ENCODE data around the gene MAOB. TPM values are rescaled to one million over a fixed set of nuclear protein-coding genes. Genes with fewer than 3 reads are reported as not detected.
"Not testable (repeated sequence)": the region's sequence is repeated elsewhere in the genome, so short reads cannot be mapped to it uniquely, and the experiment has no call there.

Gene MAOB
- total RNA-seq (10 to 100 TPM; 35.0 to 44.7 TPM), polyA plus RNA-seq (10 to 100 TPM; 12.6 to 59.6 TPM)
- long read RNA-seq, donor 1, transcript MAOB-201 (15 exons, 2,566 nt): major isoform, 137 of 166 reads
- long read RNA-seq, donor 1, partial matches to known transcripts: 19 of 166 reads
- long read RNA-seq, donor 1, other reads (novel, unspliced or antisense): 10 of 166 reads
- long read RNA-seq, donor 2, transcript MAOB-201 (15 exons, 2,566 nt): major isoform, 40 of 50 reads
- long read RNA-seq, donor 2, partial matches to known transcripts: 6 of 50 reads
- long read RNA-seq, donor 2, other reads (novel, unspliced or antisense): 4 of 50 reads

DNA sequence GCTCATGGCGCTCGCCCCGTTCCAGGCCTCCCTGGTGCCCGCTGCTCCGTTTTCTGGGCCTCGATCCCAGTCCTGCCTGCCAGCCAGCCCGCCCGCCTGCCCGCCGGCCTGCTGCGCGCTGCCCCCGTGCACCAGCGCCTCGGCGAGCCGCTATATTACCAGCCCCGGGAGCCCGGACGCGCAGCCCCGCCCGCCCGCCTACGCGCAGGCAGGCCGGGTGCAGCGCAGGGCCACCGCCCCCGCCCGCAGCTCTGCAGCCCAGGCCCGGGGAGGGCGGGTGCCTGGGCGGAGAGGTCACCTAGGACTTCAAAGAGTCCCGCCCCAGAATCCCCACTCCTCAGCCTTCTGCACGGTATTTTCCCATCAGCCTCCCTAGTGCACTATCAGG is at the start of gene MAOB:
Gene MAOB (minus strand): TSS at position 157 of the 388 bp plus-strand sequence. CDS start 151 bp downstream, at position 6.
- Histone ChIP-seq H3K9me3 (ENCODE audit: control insufficient read depth, low read length) (no peaks in the 10 kb centered on the region), H3K27ac (ENCODE audit: low read depth in 1 of 2, low read length in 2 of 2) (peak within 1 kb of the TSS; percentile 15 to 82), H3K36me3 (ENCODE audit: control insufficient read depth in 1 of 2, insufficient read depth in 2 of 2, low read length in 1 of 2) (no peaks in the 10 kb centered on the region), H3K27me3 (ENCODE audit: control insufficient read depth in 1 of 2, insufficient read depth in 2 of 2, low read length in 1 of 2) (no peaks in the 10 kb centered on the region), H3K4me3 (ENCODE audit: low read length in 2 of 2) (peak within 1 kb of the TSS; percentile 24 to 39), H3K4me1 (ENCODE audit: control insufficient read depth in 1 of 2, insufficient read depth in 2 of 2, low read length in 2 of 2) (no peaks in the 10 kb centered on the region)
- DNase-seq: peak; percentile 62 to 83
- 0 to 4% methylated on average over 26 to 36 of the region's 36 CpGs for WGBS, 2 donors
- ATAC-seq (ENCODE audit: low FRiP score): peak; percentile 82
- intact Hi-C loops (cut with DNase I): no loop called here

DNA sequence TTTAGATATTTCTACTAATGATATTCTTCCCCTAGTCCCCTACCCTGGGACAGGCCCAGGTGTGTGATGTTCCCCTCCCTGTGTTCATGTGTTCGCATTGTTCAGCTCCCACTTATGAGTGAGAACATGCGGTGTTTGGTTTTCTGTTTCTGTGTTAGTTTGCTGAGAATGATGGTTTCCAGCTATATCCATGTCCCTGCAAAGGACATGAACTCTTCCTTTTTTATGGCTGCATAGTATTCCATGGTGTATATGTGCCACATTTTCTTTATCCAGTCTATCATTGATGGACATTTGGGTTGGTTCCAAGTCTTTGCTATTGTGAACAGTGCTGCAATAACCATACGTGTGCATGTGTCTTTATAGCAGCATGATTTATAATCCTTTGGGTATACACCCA is 39.8 kb upstream of the MAOB start:
- WGBS, 2 donors: 63 to 87% methylated on average over 3 of the region's 3 CpGs
- H3K27me3 ChIP-seq (ENCODE audit: control insufficient read depth in 1 of 2, insufficient read depth in 2 of 2, low read length in 1 of 2); DNase-seq; H3K4me1 ChIP-seq (ENCODE audit: control insufficient read depth in 1 of 2, insufficient read depth in 2 of 2, low read length in 2 of 2); ATAC-seq (ENCODE audit: low FRiP score); intact Hi-C loops (cut with DNase I); H3K9me3 ChIP-seq (ENCODE audit: control insufficient read depth, low read length); H3K4me3 ChIP-seq (ENCODE audit: low read length in 2 of 2); H3K27ac ChIP-seq (ENCODE audit: low read depth in 1 of 2, low read length in 2 of 2); H3K36me3 ChIP-seq (ENCODE audit: control insufficient read depth in 1 of 2, insufficient read depth in 2 of 2, low read length in 1 of 2): not testable (repeated sequence)

DNA sequence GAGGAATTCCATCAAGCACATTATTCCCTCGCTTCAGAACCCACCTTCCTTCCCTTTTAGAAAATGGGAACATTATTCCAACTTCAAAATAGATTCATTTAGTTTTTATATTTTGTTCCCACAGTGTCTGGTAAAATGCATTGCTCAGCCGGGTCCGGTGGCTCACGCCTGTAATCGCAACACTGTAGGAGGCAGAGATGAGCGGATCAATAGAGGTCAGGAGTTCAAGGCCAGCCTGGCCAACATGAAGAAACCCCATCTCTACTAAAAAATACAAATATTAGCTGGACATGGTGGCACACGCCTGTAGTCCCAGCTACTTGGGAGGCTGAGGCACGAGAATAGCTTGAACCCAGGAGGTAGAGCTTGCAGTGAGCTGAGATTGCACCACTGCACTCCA is 28.5 kb upstream of the MAOB start:
- ATAC-seq (ENCODE audit: low FRiP score); H3K27ac ChIP-seq (ENCODE audit: low read depth in 1 of 2, low read length in 2 of 2); H3K27me3 ChIP-seq (ENCODE audit: control insufficient read depth in 1 of 2, insufficient read depth in 2 of 2, low read length in 1 of 2); H3K4me3 ChIP-seq (ENCODE audit: low read length in 2 of 2); intact Hi-C loops (cut with DNase I); H3K9me3 ChIP-seq (ENCODE audit: control insufficient read depth, low read length); H3K36me3 ChIP-seq (ENCODE audit: control insufficient read depth in 1 of 2, insufficient read depth in 2 of 2, low read length in 1 of 2); DNase-seq; H3K4me1 ChIP-seq (ENCODE audit: control insufficient read depth in 1 of 2, insufficient read depth in 2 of 2, low read length in 2 of 2): not testable (repeated sequence)
- WGBS, 2 donors: 81 to 96% methylated on average over 8 of the region's 8 CpGs

DNA sequence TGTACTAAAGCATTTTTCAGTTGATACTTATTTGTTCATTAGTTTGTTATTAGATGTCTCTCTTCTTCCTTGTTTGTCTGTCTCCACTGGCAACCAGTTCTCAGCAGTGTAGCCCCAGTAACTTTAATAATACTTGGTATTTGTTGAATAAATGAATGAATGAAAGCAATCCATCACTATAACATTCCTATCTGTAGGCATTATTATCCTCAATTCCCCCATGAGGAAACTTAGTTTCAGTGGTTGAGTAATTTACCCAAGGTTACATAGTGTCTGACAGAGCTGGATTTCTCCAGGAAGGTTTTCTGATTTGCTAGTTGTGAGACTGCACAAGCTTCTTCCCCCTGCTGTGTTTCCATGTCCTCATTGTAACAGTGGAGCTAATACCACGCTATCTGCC is 27.8 kb upstream of the MAOB start:
- intact Hi-C loops (cut with DNase I): no loop called here
- WGBS, 2 donors: 54 to 89% methylated on average over 1 of the region's 1 CpG
- Histone ChIP-seq H3K27ac (ENCODE audit: low read depth in 1 of 2, low read length in 2 of 2) (no peak overlapping the region), H3K4me1 (ENCODE audit: control insufficient read depth in 1 of 2, insufficient read depth in 2 of 2, low read length in 2 of 2) (no peaks in the 10 kb centered on the region), H3K9me3 (ENCODE audit: control insufficient read depth, low read length) (no peaks in the 10 kb centered on the region), H3K4me3 (ENCODE audit: low read length in 2 of 2) (no peak overlapping the region), H3K36me3 (ENCODE audit: control insufficient read depth in 1 of 2, insufficient read depth in 2 of 2, low read length in 1 of 2) (no peaks in the 10 kb centered on the region), H3K27me3 (ENCODE audit: control insufficient read depth in 1 of 2, insufficient read depth in 2 of 2, low read length in 1 of 2) (no peaks in the 10 kb centered on the region)
- ATAC-seq (ENCODE audit: low FRiP score) (no peak), DNase-seq (no peak)

DNA sequence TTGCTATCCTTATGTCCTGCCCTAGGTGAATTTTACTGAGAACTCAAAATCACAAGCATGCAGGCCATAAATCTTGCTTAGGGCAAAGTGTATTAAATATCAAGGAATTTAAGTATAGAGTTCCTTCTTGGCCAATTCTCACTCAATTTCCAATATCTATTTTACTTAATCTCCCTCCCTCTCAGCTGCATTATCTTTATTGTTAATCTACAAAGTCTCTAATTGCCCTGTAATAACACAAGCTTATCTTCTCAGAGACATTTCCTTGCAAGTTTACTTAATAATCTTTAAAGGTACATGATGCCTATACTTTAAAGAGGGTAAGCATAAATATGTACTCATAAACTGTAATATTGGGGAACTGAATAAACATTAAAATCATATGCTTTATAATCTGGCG is 26.9 kb upstream of the MAOB start:
- Histone ChIP-seq H3K9me3 (ENCODE audit: control insufficient read depth, low read length) (no peaks in the 10 kb centered on the region), H3K27ac (ENCODE audit: low read depth in 1 of 2, low read length in 2 of 2) (no peak overlapping the region), H3K27me3 (ENCODE audit: control insufficient read depth in 1 of 2, insufficient read depth in 2 of 2, low read length in 1 of 2) (no peaks in the 10 kb centered on the region), H3K36me3 (ENCODE audit: control insufficient read depth in 1 of 2, insufficient read depth in 2 of 2, low read length in 1 of 2) (no peaks in the 10 kb centered on the region), H3K4me1 (ENCODE audit: control insufficient read depth in 1 of 2, insufficient read depth in 2 of 2, low read length in 2 of 2) (no peaks in the 10 kb centered on the region), H3K4me3 (ENCODE audit: low read length in 2 of 2) (no peak overlapping the region)
- ATAC-seq (ENCODE audit: low FRiP score) (no peak), DNase-seq (no peak)
- 86 to 98% methylated on average over 1 of the region's 1 CpG for WGBS, 2 donors
- intact Hi-C loops (cut with DNase I): no loop called here

DNA sequence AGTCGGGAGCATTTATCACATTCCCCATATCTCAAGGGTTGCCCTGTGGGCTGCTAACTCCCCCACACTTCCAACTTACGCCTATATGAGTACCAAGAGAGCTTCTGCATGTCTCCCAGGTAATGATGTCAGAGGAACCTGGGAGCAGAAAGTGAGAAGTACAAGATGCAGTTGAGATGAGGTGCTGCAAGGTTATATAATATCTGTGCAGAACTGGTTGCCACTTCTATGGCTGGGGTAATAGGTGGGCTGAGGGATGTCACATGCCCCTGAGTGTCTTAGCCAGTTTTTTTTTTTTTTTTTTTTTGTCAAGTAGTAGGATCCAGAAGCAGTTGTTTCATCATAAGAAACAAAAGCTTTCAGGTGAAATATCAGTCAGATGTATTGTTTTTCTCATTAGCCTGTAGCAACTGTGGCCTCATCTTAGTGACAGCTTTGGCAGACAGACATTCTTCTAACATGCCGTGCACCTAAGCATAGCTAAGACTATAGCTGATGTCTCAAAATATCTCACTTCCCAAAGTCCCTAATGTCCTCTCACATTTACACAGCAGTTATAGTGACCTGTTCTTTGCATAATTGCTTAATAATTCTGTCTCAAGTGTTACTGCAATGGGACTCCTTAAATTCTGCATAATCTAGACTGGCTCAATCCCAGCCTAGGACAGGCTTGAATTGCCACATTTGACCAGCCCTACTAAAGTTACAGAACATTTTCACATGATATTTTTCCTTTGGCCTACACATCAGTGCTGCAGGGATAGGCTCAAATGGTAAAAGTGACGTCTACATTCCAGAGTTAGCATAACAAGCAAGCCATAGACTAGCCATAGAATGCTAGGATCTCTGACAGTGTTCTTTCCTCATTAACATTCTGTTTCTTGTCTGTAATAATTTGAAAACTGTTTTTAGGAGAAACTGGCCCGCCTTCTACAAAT is 17.9 kb upstream of the MAOB start:
- no peak overlapping the region for H3K4me3 ChIP-seq (ENCODE audit: low read length in 2 of 2)
- H3K36me3 ChIP-seq (ENCODE audit: control insufficient read depth in 1 of 2, insufficient read depth in 2 of 2, low read length in 1 of 2): no peaks in the 10 kb centered on the region
- H3K27me3 ChIP-seq (ENCODE audit: control insufficient read depth in 1 of 2, insufficient read depth in 2 of 2, low read length in 1 of 2): no peaks in the 10 kb centered on the region
- DNase-seq (no peak), ATAC-seq (ENCODE audit: low FRiP score) (no peak)
- intact Hi-C loops (cut with DNase I): no loop called here
- H3K27ac ChIP-seq (ENCODE audit: low read depth in 1 of 2, low read length in 2 of 2): peak overlapping the region in 1 of 2 donors; percentile 34
- 48 to 70% methylated on average over 5 of the region's 5 CpGs for WGBS, 2 donors
- H3K4me1 ChIP-seq (ENCODE audit: control insufficient read depth in 1 of 2, insufficient read depth in 2 of 2, low read length in 2 of 2): no peaks in the 10 kb centered on the region
- H3K9me3 ChIP-seq (ENCODE audit: control insufficient read depth, low read length): no peaks in the 10 kb centered on the region

DNA sequence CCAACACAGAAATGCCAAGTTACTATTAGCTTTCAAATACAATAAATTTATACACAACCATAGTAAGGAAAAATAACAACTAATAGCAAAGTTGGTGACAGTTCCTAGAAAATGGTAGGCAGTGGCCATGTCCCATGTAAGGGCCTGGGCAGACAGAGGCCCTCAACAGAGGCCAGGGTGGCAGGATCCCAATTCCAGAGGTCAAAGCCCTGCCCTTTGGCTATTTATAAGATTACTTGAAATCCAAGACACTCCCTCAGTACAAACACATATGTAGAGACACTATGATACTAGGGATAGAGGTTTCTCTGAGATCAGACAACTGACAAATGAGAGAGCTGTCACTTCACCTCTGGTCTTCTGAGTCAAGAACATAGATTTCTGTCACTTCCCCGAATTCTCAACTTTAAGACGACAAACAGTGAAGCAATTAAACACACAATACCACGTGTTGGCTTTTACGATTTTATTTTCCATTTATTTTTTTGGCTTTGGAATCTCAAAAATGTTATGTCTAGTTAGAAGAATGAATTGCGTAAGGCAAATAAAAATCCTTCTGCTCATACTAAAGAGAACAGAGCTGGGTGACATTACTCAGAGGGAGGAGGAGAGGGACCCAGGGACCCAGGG is 16.3 kb upstream of the MAOB start:
- H3K9me3 ChIP-seq (ENCODE audit: control insufficient read depth, low read length): no peaks in the 10 kb centered on the region
- DNase-seq (no peak), ATAC-seq (ENCODE audit: low FRiP score) (peak; percentile 46)
- no peak overlapping the region for H3K4me3 ChIP-seq (ENCODE audit: low read length in 2 of 2)
- no peaks in the 10 kb centered on the region for H3K27me3 ChIP-seq (ENCODE audit: control insufficient read depth in 1 of 2, insufficient read depth in 2 of 2, low read length in 1 of 2)
- H3K4me1 ChIP-seq (ENCODE audit: control insufficient read depth in 1 of 2, insufficient read depth in 2 of 2, low read length in 2 of 2): no peaks in the 10 kb centered on the region
- H3K27ac ChIP-seq (ENCODE audit: low read depth in 1 of 2, low read length in 2 of 2): peak overlapping the region in 1 of 2 donors; percentile 82
- intact Hi-C loops (cut with DNase I): no loop called here
- WGBS, 2 donors: 9 to 26% methylated on average over 5 of the region's 5 CpGs
- H3K36me3 ChIP-seq (ENCODE audit: control insufficient read depth in 1 of 2, insufficient read depth in 2 of 2, low read length in 1 of 2): no peaks in the 10 kb centered on the region

DNA sequence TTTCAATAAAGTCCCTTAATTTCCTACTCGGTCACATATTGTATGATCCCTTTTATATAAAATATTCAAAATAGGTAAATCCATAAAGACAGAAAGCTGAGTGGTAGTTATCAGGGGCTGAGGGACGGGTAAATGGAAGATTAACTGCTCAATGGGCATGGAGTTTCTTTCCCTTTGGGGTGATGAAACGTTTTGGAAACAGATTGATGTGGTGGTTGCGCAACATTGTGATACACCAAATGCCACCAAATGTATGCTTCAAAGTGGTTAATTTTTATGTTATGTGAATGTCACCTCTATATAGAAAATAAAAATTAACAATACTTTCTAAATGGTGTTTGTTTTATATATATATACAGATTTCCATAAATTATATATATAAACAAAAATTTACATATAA is 15.0 kb upstream of the MAOB start:
- 74 to 75% methylated on average over 4 of the region's 4 CpGs for WGBS, 2 donors
- Histone ChIP-seq H3K27me3 (ENCODE audit: control insufficient read depth in 1 of 2, insufficient read depth in 2 of 2, low read length in 1 of 2) (no peaks in the 10 kb centered on the region), H3K36me3 (ENCODE audit: control insufficient read depth in 1 of 2, insufficient read depth in 2 of 2, low read length in 1 of 2) (no peaks in the 10 kb centered on the region), H3K9me3 (ENCODE audit: control insufficient read depth, low read length) (no peaks in the 10 kb centered on the region), H3K4me3 (ENCODE audit: low read length in 2 of 2) (no peak overlapping the region), H3K4me1 (ENCODE audit: control insufficient read depth in 1 of 2, insufficient read depth in 2 of 2, low read length in 2 of 2) (peaks cover 0 to 2% of the 10 kb centered on the region in 2 donors), H3K27ac (ENCODE audit: low read depth in 1 of 2, low read length in 2 of 2) (no peak overlapping the region)
- ATAC-seq (ENCODE audit: low FRiP score) (no peak), DNase-seq (no peak)
- intact Hi-C loops (cut with DNase I): no loop called here

All from aorta (tissue), 5 donors.